Cardiac muscle cell (in vitro differentiated cells and primary cell): ENCODE measurements around the gene BIN1. TPM values are rescaled to one million over a fixed set of nuclear protein-coding genes. Genes with fewer than 3 reads are reported as not detected.
"Not testable (repeated sequence)": the region's sequence is repeated elsewhere in the genome, so short reads cannot be mapped to it uniquely, and the experiment has no call there.

Experiments
- DNase-seq, 2 donors: peaks; one replicate each; pipeline versions ENCODE4 v3.0.0 to v3.0.0-alpha.2; 2010 to 2017; ENCODE audit warnings: low read depth in 1 of 2, low spot score in 1 of 2
- H3K27ac ChIP-seq: fragments of 200-600 bp; sonication (generic); 2 replicates; pipeline ENCODE4 v1.5.1; 2016
- H3K27me3 ChIP-seq: fragments of 200-600 bp; sonication (generic); 2 replicates; pipeline ENCODE4 v1.6.0; 2016; ENCODE audit warnings: control low read depth
- H3K36me3 ChIP-seq: fragments of 200-600 bp; sonication (generic); 2 replicates; pipeline ENCODE4 v1.5.1; 2016; ENCODE audit warnings: control low read depth
- H3K4me1 ChIP-seq: fragments of 200-600 bp; sonication (generic); 2 replicates; pipeline ENCODE4 v1.8.1; 2017; ENCODE audit warnings: low read depth, mild to moderate bottlenecking, mixed run types
- H3K4me3 ChIP-seq: fragments of 200-600 bp; sonication (generic); 2 replicates; pipeline ENCODE4 v1.5.1; 2016; ENCODE audit warnings: mild to moderate bottlenecking
- H3K9me3 ChIP-seq: fragments of 200-600 bp; sonication (generic); 2 replicates; pipeline ENCODE4 v1.5.1; 2017; ENCODE audit warnings: low read depth, mild to moderate bottlenecking, control low read depth
- CTCF ChIP-seq: IDR thresholded peaks from 2 replicates; pipeline ENCODE4 v1.5.1; 2012; ENCODE audit warnings: low read depth, mild to moderate bottlenecking, low read length
- polyA plus RNA-seq: library from polyadenylated mRNA; unstranded; fragments of >200 nt; fragmentation: Nextera tagmentation; extraction: Ambion mirVana; gene quantifications from 2 replicates; pipeline ENCODE4 v1.2.1, GENCODE V29; 2016
- total RNA-seq: library from RNA; depleted of rRNA; stranded (reverse); fragments of >200 nt; gene quantifications from 2 replicates; pipeline ENCODE4 v1.2.3, GENCODE V29; 2016

Gene BIN1
- total and polyA plus RNA-seq, 2 experiments from 2014 or later = 44.7 to 94.9 TPM

- no peaks in the 10 kb centered on the region for H3K36me3 ChIP-seq
- peaks cover 17% of the 10 kb centered on the region for H3K4me1 ChIP-seq
- H3K27me3 ChIP-seq = no peaks in the 10 kb centered on the region
- no peak overlapping the region for H3K4me3 ChIP-seq
- no peaks in the 10 kb centered on the region for H3K9me3 ChIP-seq
- DNase-seq = no peak
- TF ChIP-seq CTCF = no peak
- no peak overlapping the region for H3K27ac ChIP-seq
Measured at GRCh38 chr2:127122361-127123027, 15.5 kb upstream of the BIN1 start.

- no peak for TF ChIP-seq CTCF
- Histone ChIP-seq H3K36me3 (no peaks in the 10 kb centered on the region), H3K27me3 (no peaks in the 10 kb centered on the region), H3K9me3 (no peaks in the 10 kb centered on the region), H3K4me3 (no peak overlapping the region), H3K4me1 (peaks cover 10% of the 10 kb centered on the region), H3K27ac (no peak overlapping the region)
- DNase-seq = no peak
Measured at GRCh38 chr2:127121776-127122176, 14.8 kb upstream of the BIN1 start.

- no peaks in the 10 kb centered on the region for H3K9me3 ChIP-seq
- no peaks in the 10 kb centered on the region for H3K27me3 ChIP-seq
- no peak overlapping the region for H3K27ac ChIP-seq
- no peaks in the 10 kb centered on the region for H3K36me3 ChIP-seq
- H3K4me1 ChIP-seq = peaks cover 6% of the 10 kb centered on the region
- DNase-seq = no peak
- H3K4me3 ChIP-seq = no peak overlapping the region
- TF ChIP-seq CTCF = no peak
Measured at GRCh38 chr2:127121353-127121752, 14.4 kb upstream of the BIN1 start.

GRCh38 chr2:127120408-127120807 lies 13.5 kb upstream of the BIN1 start:
- DNase-seq, H3K9me3 ChIP-seq, H3K36me3 ChIP-seq, H3K4me1 ChIP-seq, H3K27me3 ChIP-seq, H3K4me3 ChIP-seq, H3K27ac ChIP-seq: not testable (repeated sequence)

GRCh38 chr2:127118467-127118866 lies 11.5 kb upstream of the BIN1 start:
- no peak for DNase-seq
- H3K9me3 ChIP-seq = no peaks in the 10 kb centered on the region
- TF ChIP-seq CTCF = no peak

GRCh38 chr2:127118038-127118437 lies 11.1 kb upstream of the BIN1 start:
- Histone ChIP-seq H3K36me3 (no peaks in the 10 kb centered on the region), H3K4me1 (no peaks in the 10 kb centered on the region), H3K4me3 (no peak overlapping the region), H3K27me3 (peaks cover 7% of the 10 kb centered on the region), H3K9me3 (no peaks in the 10 kb centered on the region), H3K27ac (no peak overlapping the region)
- no peak for DNase-seq
- no peak for TF ChIP-seq CTCF

More at GRCh38 chr2:127118467-127118866, 11.5 kb upstream of the BIN1 start:
- H3K4me3 ChIP-seq = no peak overlapping the region
- peaks cover 4% of the 10 kb centered on the region for H3K27me3 ChIP-seq
- H3K4me1 ChIP-seq = no peaks in the 10 kb centered on the region
- no peaks in the 10 kb centered on the region for H3K36me3 ChIP-seq
- no peak overlapping the region for H3K27ac ChIP-seq
